ENCODE measurements around the gene PPP1R1B. TPM values are rescaled to one million over a fixed set of nuclear protein-coding genes. Genes with fewer than 3 reads are reported as not detected.
A peak's percentile ranks its signal among the peaks of the same experiment; 100 is the strongest.

Gene PPP1R1B
- total and polyA plus RNA-seq, 2 donors (not counting 1 experiment from before 2014, with no cell fraction given): not detected

- no peak overlapping the region for H3K27ac Mint-ChIP-seq
- Histone ChIP-seq H4K20me1 (ENCODE audit: control insufficient read depth, insufficient read depth, low read length, poor library complexity, severe bottlenecking) (no peaks in the 10 kb centered on the region), H3K27ac (ENCODE audit: low read length in 2 of 2) (no peak overlapping the region), H3K27me3 (replicated peaks in 1 of 4; ENCODE audit: control extremely low read depth in 1 of 4, control insufficient read depth in 3 of 4, insufficient read depth in 4 of 4, low read length in 3 of 4) (peaks cover 0 to 57% (median 17%) of the 10 kb centered on the region in 4 experiments), H3K9me3 (ENCODE audit: control extremely low read depth in 1 of 3, control insufficient read depth in 2 of 3, insufficient read depth in 1 of 3, low read length in 2 of 3) (no peaks in the 10 kb centered on the region), H3K36me3 (replicated peaks in 1 of 2; ENCODE audit: control extremely low read depth in 1 of 2, control insufficient read depth in 1 of 2, extremely low read depth in 1 of 2, insufficient read depth in 2 of 2, low read length in 1 of 2) (no peaks in the 10 kb centered on the region), H3K4me3 (ENCODE audit: control extremely low read depth in 1 of 5, extremely low read depth in 1 of 5, insufficient read depth in 1 of 5, low read depth in 2 of 5, low read length in 4 of 5) (no peak overlapping the region), H3K9ac (ENCODE audit: low read length) (no peak overlapping the region), H3K4me2 (replicated peaks; ENCODE audit: low read depth, low read length, poor library complexity, severe bottlenecking) (no peak overlapping the region), H3K79me2 (ENCODE audit: control insufficient read depth, insufficient read depth, low read length) (peaks cover 7% of the 10 kb centered on the region), H2AFZ (ENCODE audit: insufficient read depth, low read depth, low read length, poor library complexity, severe bottlenecking) (no peak overlapping the region), H3K4me1 (ENCODE audit: control insufficient read depth in 2 of 2, insufficient read depth in 2 of 2, low read length in 2 of 2) (peaks cover 33 to 41% of the 10 kb centered on the region in 2 donors)
- H3K4me3 Mint-ChIP-seq: peak overlapping the region; percentile 47
- POLR2A ChIA-PET: interaction anchor here (0.9 to 1.0 kb wide), 2 partner anchors 63 to 150 kb away, joined by 4 to 5 read pairs; no protein-coding TSS in a partner anchor
- WGBS (ENCODE audit: insufficient coverage): 96% methylated on average over 4 of the region's 5 CpGs
- CTCF ChIA-PET: interaction anchor here (1.0 to 13.0 kb wide), 10 partner anchors 7 to 105 kb away, joined by 3 to 262 read pairs (median 5); partner anchors contain the start of genes MIEN1, PNMT, STARD3 and TCAP
- H3K27me3 Mint-ChIP-seq: peaks cover 18% of the 10 kb centered on the region
- TF ChIP-seq EZH2 (IDR thresholded peaks at IDR 0.05; ENCODE audit: borderline replicate concordance, insufficient read depth, low read depth, low read length, poor library complexity, severe bottlenecking): no peak
- TF ChIP-seq, protein P1, sequence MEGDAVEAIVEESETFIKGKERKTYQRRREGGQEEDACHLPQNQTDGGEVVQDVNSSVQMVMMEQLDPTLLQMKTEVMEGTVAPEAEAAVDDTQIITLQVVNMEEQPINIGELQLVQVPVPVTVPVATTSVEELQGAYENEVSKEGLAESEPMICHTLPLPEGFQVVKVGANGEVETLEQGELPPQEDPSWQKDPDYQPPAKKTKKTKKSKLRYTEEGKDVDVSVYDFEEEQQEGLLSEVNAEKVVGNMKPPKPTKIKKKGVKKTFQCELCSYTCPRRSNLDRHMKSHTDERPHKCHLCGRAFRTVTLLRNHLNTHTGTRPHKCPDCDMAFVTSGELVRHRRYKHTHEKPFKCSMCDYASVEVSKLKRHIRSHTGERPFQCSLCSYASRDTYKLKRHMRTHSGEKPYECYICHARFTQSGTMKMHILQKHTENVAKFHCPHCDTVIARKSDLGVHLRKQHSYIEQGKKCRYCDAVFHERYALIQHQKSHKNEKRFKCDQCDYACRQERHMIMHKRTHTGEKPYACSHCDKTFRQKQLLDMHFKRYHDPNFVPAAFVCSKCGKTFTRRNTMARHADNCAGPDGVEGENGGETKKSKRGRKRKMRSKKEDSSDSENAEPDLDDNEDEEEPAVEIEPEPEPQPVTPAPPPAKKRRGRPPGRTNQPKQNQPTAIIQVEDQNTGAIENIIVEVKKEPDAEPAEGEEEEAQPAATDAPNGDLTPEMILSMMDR (IDR thresholded peaks at IDR 0.05): no peak
- no peak for ATAC-seq (ENCODE audit: low read depth)
- intact Hi-C loops (cut with micrococcal nuclease): no loop called here
- no peaks in the 10 kb centered on the region for H3K9me3 Mint-ChIP-seq (ENCODE audit: insufficient read depth)
- peaks cover 40% of the 10 kb centered on the region for H3K4me1 Mint-ChIP-seq
- DNase-seq: no peak
Measured at GRCh38 chr17:39625198-39625785, 1.5 kb upstream of the PPP1R1B start.

All from B cell (primary cell).